HG02642 (cell line): ENCODE results near the gene TMEM161A.
"Not testable (repeated sequence)": the region's sequence is repeated elsewhere in the genome, so short reads cannot be mapped to it uniquely, and the experiment has no call there.

Experiments
- ATAC-seq: cut with Tn5 transposase; IDR thresholded peaks from one replicate; pipeline ENCODE4 v1.9.1; 2021; ENCODE audit warnings: mild to moderate bottlenecking; ENCODE audit not compliant: unreplicated experiment, poor library complexity

TMEM161A gene

GRCh38 chr19:19126102-19126501, 12.2 kb downstream of the TMEM161A start:
- no peak for ATAC-seq

GRCh38 chr19:19123386-19123785, 14.9 kb downstream of the TMEM161A start:
- ATAC-seq: no peak

GRCh38 chr19:19122902-19123301, 15.4 kb downstream of the TMEM161A start:
- no peak for ATAC-seq

- no peak for ATAC-seq
Observed at GRCh38 chr19:19121371-19121770, 16.9 kb downstream of the TMEM161A start.

GRCh38 chr19:19120308-19121231, 17.7 kb downstream of the TMEM161A start:
- ATAC-seq: no peak

- no peak for ATAC-seq
Observed at GRCh38 chr19:19119325-19120237, 18.7 kb downstream of the TMEM161A start.

GRCh38 chr19:19115954-19116353, 22.3 kb downstream of the TMEM161A start:
- ATAC-seq: no peak

GRCh38 chr19:19113040-19113626, 25.1 kb downstream of the TMEM161A start:
- no peak for ATAC-seq

GRCh38 chr19:19111967-19112580, 26.2 kb downstream of the TMEM161A start:
- no peak for ATAC-seq

- ATAC-seq: no peak
Observed at GRCh38 chr19:19111136-19111835, 27.0 kb downstream of the TMEM161A start.

- ATAC-seq: no peak
Observed at GRCh38 chr19:19110410-19111135, 27.7 kb downstream of the TMEM161A start.

- ATAC-seq: no peak
Observed at GRCh38 chr19:19109601-19110000, 28.7 kb downstream of the TMEM161A start.

GRCh38 chr19:19107654-19108053, 30.6 kb downstream of the TMEM161A start:
- no peak for ATAC-seq

- ATAC-seq: not testable (repeated sequence)
Observed at GRCh38 chr19:19106938-19107337, 31.3 kb downstream of the TMEM161A start.

- no peak for ATAC-seq
Observed at GRCh38 chr19:19106056-19106551, 32.2 kb downstream of the TMEM161A start.

GRCh38 chr19:19105365-19106055, 32.8 kb downstream of the TMEM161A start:
- ATAC-seq: no peak

- no peak for ATAC-seq
Observed at GRCh38 chr19:19103167-19103566, 35.1 kb downstream of the TMEM161A start.

- not testable (repeated sequence) for ATAC-seq
Observed at GRCh38 chr19:19102566-19102965, 35.7 kb downstream of the TMEM161A start.
